Omental fat pad (tissue), 4 donors: ENCODE results near the gene LRRC75A. TPM values are rescaled to one million over a fixed set of nuclear protein-coding genes. Genes with fewer than 3 reads are reported as not detected.

Experiments
- ATAC-seq: fragments of 150-250 bp; one replicate; pipeline ENCODE4 v1.9.1; 2016; ENCODE audit warnings: mild to moderate bottlenecking, moderate library complexity; ENCODE audit not compliant: low FRiP score
- DNase-seq: peaks from one replicate; pipeline ENCODE4 v3.0.0-alpha.2; 2019; ENCODE audit warnings: low spot score
- CTCF ChIP-seq, 3 donors: fragments of 450-650 bp; IDR thresholded peaks; one replicate each; pipeline ENCODE4 v1.5.1; 2016 to 2017; ENCODE audit warnings: antibody characterized with exemption in 3 of 3, mild to moderate bottlenecking in 3 of 3, moderate library complexity in 2 of 3
- total RNA-seq, 4 donors: library from RNA; depleted of rRNA; stranded (reverse); fragments of >200 nt; gene quantifications; one replicate each; pipeline ENCODE4 v1.1.0, GENCODE V29; 2016

The LRRC75A gene
- total RNA-seq, 4 donors from 2014 or later, result 0.74 to 3.5 (median 2.1) TPM

- no peak for ATAC-seq
- DNase-seq, result no peak
- no peak for TF ChIP-seq CTCF (IDR thresholded peaks at IDR 0.05)
Measured at GRCh38 chr17:16467044-16467443, 24.9 kb downstream of the LRRC75A start.

GRCh38 chr17:16466407-16466806, 25.6 kb downstream of the LRRC75A start:
- TF ChIP-seq CTCF (IDR thresholded peaks at IDR 0.05), result no peak
- no peak for ATAC-seq
- no peak for DNase-seq

- TF ChIP-seq CTCF (IDR thresholded peaks at IDR 0.05), result no peak
- DNase-seq (no peak), ATAC-seq (no peak)
Measured at GRCh38 chr17:16465861-16466338, 26.1 kb downstream of the LRRC75A start.

DNA sequence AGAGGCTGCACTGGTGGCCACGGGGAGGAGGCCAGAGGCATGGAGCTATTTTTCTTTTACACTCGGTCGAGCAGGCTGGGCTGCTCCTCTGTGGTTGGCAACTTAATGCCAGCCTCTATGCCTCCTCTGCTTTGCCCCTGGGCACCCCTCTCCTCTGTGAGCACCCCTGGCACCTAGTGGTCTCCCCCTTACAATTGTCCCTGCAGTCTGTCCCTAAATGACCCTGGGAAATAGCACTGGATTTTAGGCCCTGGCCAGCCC, 27.0 kb downstream of the LRRC75A start:
- no peak for DNase-seq
- ATAC-seq, result no peak
- TF ChIP-seq CTCF (IDR thresholded peaks at IDR 0.05), result no peak

GRCh38 chr17:16464303-16465051, 27.5 kb downstream of the LRRC75A start:
- no peak for TF ChIP-seq CTCF (IDR thresholded peaks at IDR 0.05)
- no peak for ATAC-seq
- DNase-seq, result no peak

GRCh38 chr17:16463358-16464302, 28.4 kb downstream of the LRRC75A start:
- DNase-seq (no peak), ATAC-seq (no peak)
- no peak for TF ChIP-seq CTCF (IDR thresholded peaks at IDR 0.05)
